Peyer's patch (tissue), 4 donors: ENCODE measurements around the gene ULK3. TPM values are rescaled to one million over a fixed set of nuclear protein-coding genes. Genes with fewer than 3 reads are reported as not detected.
A peak's percentile ranks its signal among the peaks of the same experiment; 100 is the strongest.

Experiments used
- DNase-seq, 3 donors: peaks; one replicate each; pipeline ENCODE4 v3.0.0-alpha.2; 2017 to 2019
- H3K27ac ChIP-seq, 4 donors: fragments of 200-600 bp; sonication (generic); one replicate each; pipeline ENCODE4 v1.5.1; 2016 to 2019
- H3K27me3 ChIP-seq, 2 donors: fragments of 200-600 bp; sonication (generic); one replicate each; pipeline ENCODE4 v1.5.1; 2019
- H3K36me3 ChIP-seq, 3 donors: fragments of 200-600 bp; sonication (generic); one replicate each; pipeline ENCODE4 v1.5.1; 2016 to 2019
- H3K4me1 ChIP-seq, 4 donors: fragments of 200-600 bp; sonication (generic); one replicate each; pipeline ENCODE4 v1.5.1; 2016 to 2019
- H3K4me3 ChIP-seq, 4 donors: fragments of 200-600 bp; sonication (generic); 1 replicate in 3 of 4; 2 replicates in 1 of 4; pipeline ENCODE4 v1.5.1; 2016 to 2019; ENCODE audit warnings: mild to moderate bottlenecking in 1 of 4
- H3K9me3 ChIP-seq, 4 donors: fragments of 200-600 bp; sonication (generic); one replicate each; pipeline ENCODE4 v1.5.1; 2016 to 2019; ENCODE audit warnings: mild to moderate bottlenecking in 1 of 4
- CTCF ChIP-seq, 6 experiments: fragments of 450-650 bp in 4 of 6; fragments of 200-600 bp in 2 of 6; sonication (generic) in 1 of 6; IDR thresholded peaks; one replicate each; pipeline ENCODE4 v1.5.1; 2017 to 2019; ENCODE audit warnings: antibody characterized with exemption in 6 of 6, mild to moderate bottlenecking in 3 of 6, moderate library complexity in 1 of 6
- POLR2A ChIP-seq, 2 donors: fragments of 450-650 bp; IDR thresholded peaks; one replicate each; pipeline ENCODE4 v1.5.1; 2017; ENCODE audit warnings: antibody characterized with exemption in 2 of 2, mild to moderate bottlenecking in 2 of 2, moderate library complexity in 2 of 2
- total RNA-seq, 4 donors: library from RNA; depleted of rRNA; stranded (reverse); fragments of >200 nt; gene quantifications; one replicate each; pipeline ENCODE4 v1.1.0, GENCODE V29; 2016

Gene ULK3
- total RNA-seq, 4 donors from 2014 or later, result 194 to 508 (median 288) TPM

DNA sequence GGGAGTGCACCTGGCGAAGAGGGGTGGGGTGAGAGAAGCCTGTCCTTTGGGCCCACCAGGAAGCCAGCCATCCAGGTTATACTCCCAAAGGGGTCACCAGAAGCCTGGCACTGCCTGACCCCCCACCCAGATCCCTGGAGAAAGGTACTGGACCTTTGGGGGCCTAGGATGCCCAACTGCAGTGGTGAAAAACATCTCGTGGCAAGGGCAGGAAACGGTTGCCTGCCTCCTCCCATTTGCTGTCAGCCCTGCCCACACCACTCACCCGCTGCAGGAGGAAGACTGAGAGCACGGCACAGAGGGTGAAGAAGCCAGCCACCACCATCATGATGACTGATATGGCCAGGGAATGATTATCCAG is 2.2 kb upstream of the ULK3 start:
- H3K36me3 ChIP-seq, result peaks cover 0 to 49% (median 0%) of the 10 kb centered on the region in 3 donors
- DNase-seq, result peak in 2 of 3 donors; percentile 55 to 63
- peaks cover 0 to 24% (median 15%) of the 10 kb centered on the region in 4 donors for H3K4me1 ChIP-seq
- no peaks in the 10 kb centered on the region for H3K27me3 ChIP-seq
- TF ChIP-seq POLR2A (IDR thresholded peaks at IDR 0.05) (no peak), CTCF (IDR thresholded peaks at IDR 0.05) (no peak)
- H3K9me3 ChIP-seq, result no peaks in the 10 kb centered on the region
- peak overlapping the region in 2 of 4 donors; percentile 44 to 92 for H3K27ac ChIP-seq
- no peak overlapping the region for H3K4me3 ChIP-seq

DNA sequence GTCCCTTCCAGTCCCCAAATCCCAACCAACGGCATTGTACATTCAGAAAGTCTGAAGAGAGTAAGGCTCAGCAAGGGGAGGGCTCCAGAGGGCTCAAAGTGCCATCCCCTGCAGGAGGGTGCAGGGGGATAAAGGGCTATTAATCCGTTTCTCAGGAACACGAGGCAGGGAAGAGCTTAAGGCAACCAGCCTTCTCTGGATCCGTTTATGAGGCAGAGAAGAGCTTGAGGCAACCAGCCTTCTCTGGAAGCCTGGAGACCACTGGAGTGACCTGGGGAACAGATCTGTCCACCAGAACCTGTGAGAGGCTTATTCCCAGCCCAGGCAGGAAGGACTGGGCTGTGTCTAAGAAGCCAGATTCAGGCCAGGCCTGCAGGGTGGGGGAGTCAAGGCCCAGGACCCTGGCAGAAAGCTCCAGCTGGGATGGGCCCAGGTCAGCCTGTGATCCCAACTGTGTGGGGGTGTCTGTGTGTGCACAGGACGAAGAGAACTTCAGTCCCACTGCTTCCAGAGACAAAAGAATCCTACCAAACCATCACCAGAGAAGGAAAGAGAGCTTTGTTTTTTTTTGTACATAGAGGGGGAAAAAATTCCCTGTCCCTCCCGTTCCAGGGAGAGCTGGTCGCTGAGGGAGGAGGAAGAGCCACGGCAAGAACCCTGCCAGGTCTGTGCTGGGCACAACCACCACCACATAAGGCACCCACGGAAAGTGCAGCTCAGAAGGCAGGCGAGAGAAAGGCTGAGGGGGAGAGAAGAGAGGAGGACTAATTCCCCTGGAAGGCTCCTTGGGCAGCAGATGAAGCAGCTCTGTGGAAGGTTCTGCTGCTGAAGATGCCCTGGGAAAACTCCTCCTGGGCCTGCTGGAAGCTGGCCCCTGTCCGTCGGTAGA is 1.6 kb upstream of the ULK3 start:
- no peaks in the 10 kb centered on the region for H3K9me3 ChIP-seq
- H3K4me3 ChIP-seq, result no peak overlapping the region
- H3K27me3 ChIP-seq, result no peaks in the 10 kb centered on the region
- peaks cover 0 to 49% (median 0%) of the 10 kb centered on the region in 3 donors for H3K36me3 ChIP-seq
- H3K27ac ChIP-seq, result peak overlapping the region in 3 of 4 donors; percentile 44 to 92 (median 91)
- H3K4me1 ChIP-seq, result peaks cover 0 to 29% (median 15%) of the 10 kb centered on the region in 4 donors
- no peak for TF ChIP-seq CTCF (IDR thresholded peaks at IDR 0.05)
- no peak for DNase-seq

GRCh38 chr15:74843891-74844299 is 939 bp upstream of the ULK3 start:
- H3K27me3 ChIP-seq, result no peaks in the 10 kb centered on the region
- no peaks in the 10 kb centered on the region for H3K9me3 ChIP-seq
- peak overlapping the region; percentile 77 to 92 (median 91) for H3K27ac ChIP-seq
- TF ChIP-seq CTCF (IDR thresholded peaks at IDR 0.05) (no peak), POLR2A (IDR thresholded peaks at IDR 0.05) (no peak)
- H3K36me3 ChIP-seq, result peaks cover 0 to 49% (median 0%) of the 10 kb centered on the region in 3 donors
- DNase-seq, result no peak
- peak overlapping the region in 1 of 4 donors; percentile 86 for H3K4me3 ChIP-seq
- H3K4me1 ChIP-seq, result peaks cover 0 to 30% (median 15%) of the 10 kb centered on the region in 4 donors

GRCh38 chr15:74843445-74843828 is 481 bp upstream of the ULK3 start:
- no peaks in the 10 kb centered on the region for H3K27me3 ChIP-seq
- no peak for TF ChIP-seq CTCF (IDR thresholded peaks at IDR 0.05)
- no peak for TF ChIP-seq POLR2A (IDR thresholded peaks at IDR 0.05)
- H3K36me3 ChIP-seq, result peaks cover 0 to 49% (median 0%) of the 10 kb centered on the region in 3 donors

GRCh38 chr15:74841891-74842373 is 1.0 kb downstream of the ULK3 start:
- H3K9me3 ChIP-seq, result no peaks in the 10 kb centered on the region
- H3K4me3 ChIP-seq, result peak overlapping the region in 2 of 4 donors; percentile 79 to 86
- H3K4me1 ChIP-seq, result peaks cover 0 to 30% (median 15%) of the 10 kb centered on the region in 4 donors
- H3K27me3 ChIP-seq, result no peaks in the 10 kb centered on the region
- peak overlapping the region in 3 of 4 donors; percentile 77 to 91 (median 91) for H3K27ac ChIP-seq
- TF ChIP-seq POLR2A (IDR thresholded peaks at IDR 0.05) (no peak), CTCF (IDR thresholded peaks at IDR 0.05) (no peak)
- peaks cover 0 to 41% (median 0%) of the 10 kb centered on the region in 3 donors for H3K36me3 ChIP-seq
- DNase-seq, result peak in 2 of 3 donors; percentile 66 to 77

More at GRCh38 chr15:74843445-74843828, 481 bp upstream of the ULK3 start:
- Histone ChIP-seq H3K4me1 (peaks cover 0 to 30% (median 15%) of the 10 kb centered on the region in 4 donors), H3K4me3 (peak overlapping the region; percentile 55 to 88 (median 82)), H3K9me3 (no peaks in the 10 kb centered on the region), H3K27ac (peak overlapping the region; percentile 77 to 92 (median 91))
- no peak for DNase-seq
